Activated effector memory CD4-positive, alpha-beta T cell treated with Interleukin-2 at 50 U/mL for 16 hours (primary cell): ENCODE data around the gene STK32C.
A peak's percentile ranks its signal among the peaks of the same experiment; 100 is the strongest.
"Not testable (repeated sequence)": the region's sequence is repeated elsewhere in the genome, so short reads cannot be mapped to it uniquely, and the experiment has no call there.

Source experiments
- DNase-seq: peaks from one replicate; pipeline ENCODE4 v3.0.0-alpha.2; 2020

Gene STK32C

GRCh38 chr10:132337854-132338253, 30.1 kb upstream of the STK32C start:
- DNase-seq = not testable (repeated sequence)

- DNase-seq = no peak
Observed at GRCh38 chr10:132336919-132337407, 29.2 kb upstream of the STK32C start.

- no peak for DNase-seq
Observed at GRCh38 chr10:132336064-132336746, 28.5 kb upstream of the STK32C start.

GRCh38 chr10:132335189-132336063, 27.7 kb upstream of the STK32C start:
- DNase-seq = no peak

- DNase-seq = no peak
Observed at GRCh38 chr10:132334631-132335188, 27.0 kb upstream of the STK32C start.

GRCh38 chr10:132333386-132333785, 25.6 kb upstream of the STK32C start:
- no peak for DNase-seq

- DNase-seq = no peak
Observed at GRCh38 chr10:132332433-132332754, 24.6 kb upstream of the STK32C start.

- peak; percentile 100 for DNase-seq
Observed at GRCh38 chr10:132331601-132332432, 24.1 kb upstream of the STK32C start, which contains the start of gene LRRC27. TSS of gene LRRC27 (plus strand) at chr10:132332193. CDS start at chr10:132333525, 1,332 bp downstream.

GRCh38 chr10:132330486-132330833, 22.7 kb upstream of the STK32C start:
- DNase-seq = no peak

- DNase-seq = peak; percentile 18
Observed at GRCh38 chr10:132329565-132330485, 22.1 kb upstream of the STK32C start.

- no peak for DNase-seq
Observed at GRCh38 chr10:132328738-132329137, 21.0 kb upstream of the STK32C start.

- no peak for DNase-seq
Observed at GRCh38 chr10:132328106-132328505, 20.4 kb upstream of the STK32C start.

GRCh38 chr10:132326925-132327324, 19.2 kb upstream of the STK32C start:
- no peak for DNase-seq

GRCh38 chr10:132326344-132326889, 18.7 kb upstream of the STK32C start:
- DNase-seq = no peak

- DNase-seq = no peak
Observed at GRCh38 chr10:132324186-132324585, 16.4 kb upstream of the STK32C start.

GRCh38 chr10:132322586-132323048, 14.9 kb upstream of the STK32C start:
- DNase-seq = no peak

GRCh38 chr10:132321726-132322125, 14.0 kb upstream of the STK32C start:
- DNase-seq = no peak

GRCh38 chr10:132320654-132321469, 13.1 kb upstream of the STK32C start:
- DNase-seq = no peak

- DNase-seq = no peak
Observed at GRCh38 chr10:132319853-132320653, 12.3 kb upstream of the STK32C start.
